ENCODE measurements around the gene SCRN2. TPM values are rescaled to one million over a fixed set of nuclear protein-coding genes. Genes with fewer than 3 reads are reported as not detected.

SCRN2 gene
- total RNA-seq = 23.2 and 27.7 TPM in 2 replicates

GRCh38 chr17:47840742-47841487, at the start of gene SCRN2:
Gene SCRN2, minus strand, starts transcription at chr17:47841273. Its CDS starts 430 bp downstream, at chr17:47840843.
- DNase-seq (ENCODE audit: low read depth in 2 of 2) = peak; percentile 81 to 86

DNA sequence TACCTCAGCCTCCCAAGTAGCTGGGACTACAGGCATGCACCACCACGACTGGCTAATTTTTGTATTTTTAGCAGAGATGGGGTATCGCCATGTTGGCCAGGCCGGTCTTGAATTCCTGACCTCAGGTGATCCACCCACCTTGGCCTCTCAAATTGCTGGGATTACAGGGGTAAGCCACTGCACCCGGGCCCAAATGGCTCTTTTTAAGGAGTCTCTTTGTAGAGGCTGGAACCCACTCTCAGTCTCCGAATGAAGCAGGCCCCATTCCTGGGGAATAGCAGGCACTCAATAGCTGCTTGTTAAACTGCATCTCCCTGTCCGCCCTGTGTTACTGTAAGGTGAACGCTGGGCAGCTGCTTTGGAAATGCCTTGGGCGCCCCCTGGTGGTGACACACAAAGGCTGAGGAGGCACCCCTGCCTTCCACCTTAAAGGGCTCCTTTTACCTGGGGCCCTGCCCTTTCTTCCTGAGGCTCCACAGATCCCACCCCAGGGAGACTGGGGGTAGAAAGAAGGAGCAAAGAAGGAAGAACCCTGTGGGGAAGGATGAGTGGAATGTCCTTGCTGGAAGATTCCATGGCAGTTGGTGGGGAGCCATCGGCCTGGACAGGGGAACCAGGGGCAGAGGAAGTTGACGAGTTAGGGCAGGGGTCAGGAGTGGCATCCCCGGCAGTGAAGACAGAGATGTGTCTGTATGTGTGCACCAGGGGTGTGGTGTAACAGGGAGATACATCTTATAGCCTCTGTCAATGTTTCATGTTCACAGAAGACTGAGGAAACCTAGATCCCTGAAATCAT, 48.9 kb upstream of the SCRN2 start:
- DNase-seq (ENCODE audit: low read depth in 2 of 2) = peak; percentile 83 to 89

DNA sequence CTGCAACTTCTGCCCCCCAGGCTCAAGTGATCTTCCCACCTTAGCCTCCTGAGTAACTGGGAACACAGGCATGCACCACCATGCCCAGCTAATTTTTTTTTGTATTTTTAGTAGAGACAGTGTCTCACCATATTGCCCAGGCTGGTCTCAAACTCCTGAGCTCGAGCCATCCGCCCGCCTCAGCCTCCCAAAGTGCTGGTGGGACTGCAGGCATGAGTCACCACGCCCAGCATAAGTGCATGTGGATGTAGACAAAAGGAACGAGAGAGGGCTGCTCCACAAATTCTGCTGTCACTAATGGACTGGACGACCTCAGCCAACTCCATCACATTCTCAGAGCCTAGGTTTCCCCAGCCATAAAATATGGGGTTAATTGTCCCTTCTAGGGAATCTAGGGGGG, 47.2 kb upstream of the SCRN2 start:
- DNase-seq (ENCODE audit: low read depth in 2 of 2) = no peak

DNA sequence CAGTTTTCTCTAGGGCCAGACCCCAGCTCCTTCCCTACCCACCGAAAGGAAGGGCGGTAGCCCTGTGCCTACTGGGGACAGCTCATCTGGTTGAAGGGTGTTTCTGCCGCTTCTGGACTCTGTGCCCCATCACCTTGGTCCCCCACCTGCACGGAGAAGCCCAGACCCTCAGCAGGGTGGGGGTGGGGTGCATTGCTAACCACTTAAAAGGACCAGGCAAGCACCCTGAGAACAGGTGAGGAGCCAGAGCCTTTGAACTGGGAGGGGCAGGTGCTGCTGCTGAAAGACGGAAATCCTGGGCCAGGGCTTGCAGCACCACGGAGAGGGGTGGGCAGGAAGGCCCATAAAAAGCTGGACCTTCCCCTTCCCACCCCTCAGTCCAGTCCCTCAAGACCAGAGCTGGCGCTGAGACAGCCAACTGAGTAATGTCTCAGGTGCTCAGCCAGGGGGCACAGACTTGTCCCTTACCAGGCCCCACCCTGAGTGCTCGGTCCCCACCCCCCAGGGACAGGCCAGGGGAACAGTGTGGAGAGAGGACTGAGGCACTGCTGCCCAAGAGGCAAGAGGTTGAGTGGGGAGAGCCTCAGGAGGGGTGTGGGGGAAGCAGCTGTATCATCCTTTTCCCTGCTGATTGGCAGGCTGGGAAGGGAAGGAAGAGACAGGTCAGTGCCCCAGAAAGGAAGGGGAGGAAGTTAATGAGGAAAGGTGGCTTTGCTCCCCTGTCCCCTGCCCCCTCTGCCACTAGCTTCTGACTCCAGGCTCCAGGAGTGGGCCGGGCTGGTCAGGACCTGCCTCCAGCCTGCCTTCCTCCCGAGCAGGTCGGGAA, 44.0 kb upstream of the SCRN2 start:
- DNase-seq (ENCODE audit: low read depth in 2 of 2) = no peak

DNA sequence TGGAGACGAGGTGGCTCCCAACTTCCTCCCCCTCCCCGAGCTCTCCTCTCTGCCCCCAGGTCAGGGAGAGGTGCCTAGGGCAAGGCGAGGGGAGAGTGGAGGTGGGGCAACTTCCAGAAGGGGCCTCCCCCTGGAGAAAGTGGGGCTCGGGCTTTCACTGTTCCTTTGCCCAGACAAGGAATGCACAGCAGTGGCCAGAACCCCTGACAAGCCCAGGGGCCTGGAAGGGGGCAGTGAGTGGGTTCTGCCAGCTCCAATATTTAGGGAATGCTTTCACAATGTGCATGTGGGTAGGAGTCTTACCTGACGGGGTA, 43.3 kb upstream of the SCRN2 start:
- no peak for DNase-seq (ENCODE audit: low read depth in 2 of 2)

GRCh38 chr17:47883589-47884426, 42.7 kb upstream of the SCRN2 start:
- DNase-seq (ENCODE audit: low read depth in 2 of 2) = no peak

- no peak for DNase-seq (ENCODE audit: low read depth in 2 of 2)
These were observed 41.9 kb upstream of the SCRN2 start for GRCh38 chr17:47882695-47883588.

- peak; percentile 67 to 71 for DNase-seq (ENCODE audit: low read depth in 2 of 2)
These were observed 41.2 kb upstream of the SCRN2 start for GRCh38 chr17:47882247-47882646.

GRCh38 chr17:47879776-47880454, 38.8 kb upstream of the SCRN2 start:
- no peak for DNase-seq (ENCODE audit: low read depth in 2 of 2)

- no peak for DNase-seq (ENCODE audit: low read depth in 2 of 2)
These were observed 38.0 kb upstream of the SCRN2 start for GRCh38 chr17:47879028-47879585.

GRCh38 chr17:47878203-47879027, 37.3 kb upstream of the SCRN2 start:
- DNase-seq (ENCODE audit: low read depth in 2 of 2) = no peak

- DNase-seq (ENCODE audit: low read depth in 2 of 2) = no peak
These were observed 36.4 kb upstream of the SCRN2 start for GRCh38 chr17:47877368-47878034.

DNA sequence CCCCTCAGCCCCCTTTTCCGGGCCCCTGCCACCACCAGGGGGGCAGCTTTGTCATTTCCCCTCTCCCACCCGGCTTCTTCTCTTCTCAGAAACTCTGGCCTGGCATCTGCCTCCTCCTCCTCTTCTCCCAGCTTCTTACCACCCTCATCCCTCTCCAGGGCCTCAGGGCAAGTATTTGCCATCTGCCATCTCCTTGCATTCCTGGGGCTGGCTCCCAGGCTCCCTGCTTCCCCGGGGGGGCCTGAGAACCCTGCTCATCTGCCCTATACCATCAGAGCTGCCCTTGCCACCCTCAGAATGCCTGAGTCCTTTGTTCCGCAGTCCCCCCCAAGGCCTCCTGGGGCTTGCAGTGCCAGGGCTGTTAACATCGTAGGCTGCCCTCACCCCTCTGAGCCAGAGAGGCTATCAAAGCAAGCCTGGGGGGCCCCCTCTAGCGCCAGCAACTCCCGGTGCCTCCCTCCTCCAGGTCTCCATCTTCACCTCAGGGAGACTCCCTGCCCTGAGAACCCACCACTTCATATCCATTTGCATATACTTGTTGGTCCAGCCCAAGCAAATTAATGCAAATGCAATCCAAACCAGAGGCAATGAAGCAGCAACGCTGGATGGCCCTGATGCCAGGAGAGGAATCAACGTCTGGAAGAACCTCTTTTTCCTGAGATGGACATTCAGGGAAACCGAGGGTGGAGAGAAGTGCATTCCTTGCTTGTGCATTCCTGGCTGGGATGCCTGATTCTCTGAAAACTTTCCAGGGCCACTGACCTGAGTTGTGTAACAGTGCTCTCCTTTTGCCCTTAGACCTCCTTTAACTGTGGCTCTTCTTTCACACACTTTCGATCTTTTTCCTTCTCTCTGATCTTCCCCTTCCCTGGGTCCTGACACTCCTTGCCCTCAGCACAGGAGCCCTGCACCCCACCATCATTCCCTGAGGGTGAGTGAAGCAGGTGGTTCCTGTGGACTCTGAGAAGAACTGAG, 34.2 kb upstream of the SCRN2 start:
- DNase-seq (ENCODE audit: low read depth in 2 of 2) = no peak

DNA sequence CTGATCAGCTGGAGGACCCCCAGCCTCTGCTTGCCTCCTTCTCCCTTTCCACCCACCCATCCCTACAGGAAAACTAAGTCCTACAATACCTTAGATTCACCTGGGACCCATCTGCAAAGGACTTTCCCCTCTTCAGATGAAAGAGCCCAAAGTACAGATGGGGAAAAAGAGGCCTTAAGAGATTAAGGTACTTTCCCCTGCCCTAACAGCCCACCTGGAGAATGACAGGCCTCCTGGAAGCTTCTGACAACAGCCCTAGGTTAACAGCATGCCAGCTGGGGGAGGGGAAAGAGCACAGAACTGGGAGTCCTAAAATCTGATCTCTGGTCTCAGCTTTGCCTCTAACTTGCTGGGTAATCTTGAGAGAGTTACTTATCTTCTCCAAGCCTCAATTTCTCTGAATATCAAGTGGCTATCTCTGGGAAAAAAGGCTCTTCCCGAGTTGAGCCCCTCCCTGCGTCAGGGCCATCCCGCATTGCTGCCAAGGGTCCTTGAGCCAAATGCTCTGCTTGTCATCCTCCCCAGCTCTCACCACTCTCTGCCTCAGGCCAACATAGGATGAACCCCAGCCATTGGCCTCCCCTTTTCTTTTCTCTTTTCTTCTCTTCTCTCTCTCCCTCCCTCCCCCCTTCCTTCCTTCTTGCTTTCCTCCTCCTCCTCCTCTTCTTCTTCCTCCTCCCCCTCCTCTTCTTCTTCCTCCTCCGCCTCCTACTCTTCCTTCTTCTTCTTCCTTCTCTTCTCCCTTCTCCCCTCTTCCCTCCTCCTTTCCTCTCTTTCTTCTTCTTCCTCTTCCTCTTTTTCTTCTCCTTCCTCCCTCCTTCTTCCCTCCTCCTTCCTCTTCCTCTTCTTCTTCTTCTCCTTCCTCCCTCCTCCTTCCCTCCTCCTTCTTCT, 32.4 kb upstream of the SCRN2 start:
- no peak for DNase-seq (ENCODE audit: low read depth in 2 of 2)

GRCh38 chr17:47872651-47873161, 31.6 kb upstream of the SCRN2 start:
- no peak for DNase-seq (ENCODE audit: low read depth in 2 of 2)
